Sigmoid colon (tissue), 7 donors: Measurements from ENCODE around the gene RBPMS2. TPM values are rescaled to one million over a fixed set of nuclear protein-coding genes. Genes with fewer than 3 reads are reported as not detected.
A peak's percentile ranks its signal among the peaks of the same experiment; 100 is the strongest.

Experiments used
- DNase-seq: peaks from one replicate; pipeline ENCODE4 v3.0.0-alpha.2; 2019
- H3K27ac ChIP-seq, 4 donors: fragments of 200-600 bp; sonication (generic); one replicate each; pipeline ENCODE4 v1.5.1; 2016 to 2019; ENCODE audit warnings: mild to moderate bottlenecking in 1 of 4
- H3K27me3 ChIP-seq, 3 donors: fragments of 200-600 bp; sonication (generic); one replicate each; pipeline ENCODE4 v1.5.1; 2019; ENCODE audit warnings: mild to moderate bottlenecking in 1 of 3
- H3K36me3 ChIP-seq, 4 donors: fragments of 200-600 bp; sonication (generic); one replicate each; pipeline ENCODE4 v1.5.1; 2016 to 2019
- H3K4me1 ChIP-seq, 4 donors: fragments of 200-600 bp; sonication (generic); one replicate each; pipeline ENCODE4 v1.5.1; 2017 to 2019
- H3K4me3 ChIP-seq, 4 donors: fragments of 200-600 bp; sonication (generic); one replicate each; pipeline ENCODE4 v1.5.1; 2017 to 2019; ENCODE audit warnings: mild to moderate bottlenecking in 2 of 4, moderate library complexity in 1 of 4
- H3K9me3 ChIP-seq, 4 donors: fragments of 200-600 bp in 3 of 4; sonication (generic) in 3 of 4; one replicate each; pipeline versions ENCODE4 v1.5.1 to v1.6.1; 2013 to 2019
- EP300 ChIP-seq, 4 donors: sonication (generic); formaldehyde crosslinking; IDR thresholded peaks; one replicate each; pipeline ENCODE4 v1.6.1; 2017; ENCODE audit warnings: antibody characterized with exemption in 4 of 4
- POLR2A ChIP-seq, 2 donors: fragments of 450-650 bp; IDR thresholded peaks; one replicate each; pipeline ENCODE4 v1.6.1; 2016; ENCODE audit warnings: antibody characterized with exemption in 2 of 2, mild to moderate bottlenecking in 2 of 2, moderate library complexity in 2 of 2
- POLR2AphosphoS5 ChIP-seq, 4 donors: sonication (generic); formaldehyde crosslinking; IDR thresholded peaks; one replicate each; pipeline ENCODE4 v1.6.1; 2017; ENCODE audit warnings: antibody characterized with exemption in 4 of 4
- WGBS, 2 donors: extraction: QIAGEN DNeasy Blood & Tissue Kit; methylation state at CpG; one replicate each; pipeline ENCODE4 v1.1.7; 2013; 5-methylcytosine and 5-hydroxymethylcytosine counted together
- intact Hi-C: fragments of 100-400 bp; cut with DNase I; formaldehyde crosslinking; loops from one replicate; pipeline ENCODE4 v1.15.1; 2023
- polyA plus RNA-seq, 3 donors: library from polyadenylated mRNA; stranded (reverse); fragments of 200-250 nt; gene quantifications; one replicate each; pipeline ENCODE4 v1.2.3, GENCODE V29; 2013
- total RNA-seq, 4 donors: library from RNA; depleted of rRNA; stranded (reverse); fragments of >200 nt; gene quantifications; one replicate each; pipeline ENCODE4 v1.1.0, GENCODE V29; 2016
- TF ChIP-seq, protein P1 (sequence below), 4 experiments: fragments of 450-650 bp in 3 of 4; fragments of 200-600 bp in 1 of 4; IDR thresholded peaks; one replicate each; pipeline ENCODE4 v1.5.1; 2016 to 2019; ENCODE audit warnings: antibody characterized with exemption in 4 of 4, mild to moderate bottlenecking in 3 of 4, moderate library complexity in 2 of 4
- donor health status: healthy with polysubstance abuse.
- donor health status: Bipolar disorder and iron deficiency.
- donor health status: healthy.

The RBPMS2 gene
- total and polyA plus RNA-seq, 7 donors = 0.69 to 58.2 (median 22.1) TPM

- Histone ChIP-seq H3K27ac (peak overlapping the region; percentile 70 to 84 (median 76)), H3K4me1 (peaks cover 0 to 80% (median 70%) of the 10 kb centered on the region in 4 donors), H3K36me3 (no peaks in the 10 kb centered on the region), H3K27me3 (no peaks in the 10 kb centered on the region), H3K9me3 (no peaks in the 10 kb centered on the region), H3K4me3 (no peak overlapping the region)
- 73 to 78% methylated on average over 11 of the region's 11 CpGs for WGBS, 2 donors
- intact Hi-C loops = no loop called here
- no peak for DNase-seq
- TF ChIP-seq, protein P1, sequence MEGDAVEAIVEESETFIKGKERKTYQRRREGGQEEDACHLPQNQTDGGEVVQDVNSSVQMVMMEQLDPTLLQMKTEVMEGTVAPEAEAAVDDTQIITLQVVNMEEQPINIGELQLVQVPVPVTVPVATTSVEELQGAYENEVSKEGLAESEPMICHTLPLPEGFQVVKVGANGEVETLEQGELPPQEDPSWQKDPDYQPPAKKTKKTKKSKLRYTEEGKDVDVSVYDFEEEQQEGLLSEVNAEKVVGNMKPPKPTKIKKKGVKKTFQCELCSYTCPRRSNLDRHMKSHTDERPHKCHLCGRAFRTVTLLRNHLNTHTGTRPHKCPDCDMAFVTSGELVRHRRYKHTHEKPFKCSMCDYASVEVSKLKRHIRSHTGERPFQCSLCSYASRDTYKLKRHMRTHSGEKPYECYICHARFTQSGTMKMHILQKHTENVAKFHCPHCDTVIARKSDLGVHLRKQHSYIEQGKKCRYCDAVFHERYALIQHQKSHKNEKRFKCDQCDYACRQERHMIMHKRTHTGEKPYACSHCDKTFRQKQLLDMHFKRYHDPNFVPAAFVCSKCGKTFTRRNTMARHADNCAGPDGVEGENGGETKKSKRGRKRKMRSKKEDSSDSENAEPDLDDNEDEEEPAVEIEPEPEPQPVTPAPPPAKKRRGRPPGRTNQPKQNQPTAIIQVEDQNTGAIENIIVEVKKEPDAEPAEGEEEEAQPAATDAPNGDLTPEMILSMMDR (IDR thresholded peaks at IDR 0.05) = no peak
- no peak for TF ChIP-seq POLR2A (IDR thresholded peaks at IDR 0.05)
- no peak for TF ChIP-seq POLR2AphosphoS5 (IDR thresholded peaks at IDR 0.05)
- no peak for TF ChIP-seq EP300 (IDR thresholded peaks at IDR 0.05)
Measured at GRCh38 chr15:64761156-64761555, 14.2 kb downstream of the RBPMS2 start.

- Histone ChIP-seq H3K4me1 (peaks cover 0 to 87% (median 79%) of the 10 kb centered on the region in 4 donors), H3K27ac (peak overlapping the region; percentile 70 to 84 (median 76)), H3K27me3 (no peaks in the 10 kb centered on the region), H3K4me3 (no peak overlapping the region), H3K36me3 (no peaks in the 10 kb centered on the region), H3K9me3 (no peaks in the 10 kb centered on the region)
- no peak for DNase-seq
- TF ChIP-seq POLR2A (IDR thresholded peaks at IDR 0.05) = no peak
- no peak for TF ChIP-seq POLR2AphosphoS5 (IDR thresholded peaks at IDR 0.05)
- TF ChIP-seq EP300 (IDR thresholded peaks at IDR 0.05) = no peak
- TF ChIP-seq, protein P1 (IDR thresholded peaks at IDR 0.05) = no peak
- WGBS, 2 donors = 86 to 87% methylated on average over 8 of the region's 8 CpGs
- intact Hi-C loops = no loop called here
Measured at GRCh38 chr15:64760056-64760455, 15.3 kb downstream of the RBPMS2 start.

DNA sequence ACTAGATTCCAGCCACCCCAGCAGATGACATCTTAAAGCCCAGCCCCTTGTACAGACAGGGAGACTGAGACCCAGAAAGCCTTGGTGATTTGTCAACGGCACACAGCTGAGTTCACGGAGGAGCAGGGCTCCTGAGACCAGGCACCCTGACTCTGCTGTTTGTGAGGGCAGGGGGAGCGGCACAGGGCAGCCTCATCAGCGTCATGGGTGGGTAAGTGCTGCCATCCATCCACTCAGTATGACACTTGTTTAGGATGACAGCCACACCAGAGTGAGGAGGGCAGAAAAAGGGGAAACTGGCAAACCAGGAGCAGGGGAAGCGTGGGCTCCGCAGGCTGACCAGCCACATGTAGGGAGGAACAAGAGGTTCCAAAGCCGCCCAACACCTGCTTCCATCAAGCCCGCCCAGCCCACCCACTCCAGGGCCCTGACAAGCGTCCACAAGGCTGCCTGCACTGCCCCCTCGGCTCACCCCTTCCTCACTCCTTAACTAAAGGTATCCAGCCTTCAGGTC, 19.9 kb downstream of the RBPMS2 start:
- 87 to 92% methylated on average over 10 of the region's 10 CpGs for WGBS, 2 donors
- Histone ChIP-seq H3K4me1 (peaks cover 0 to 90% (median 78%) of the 10 kb centered on the region in 4 donors), H3K27ac (peak overlapping the region; percentile 58 to 90 (median 78))

DNA sequence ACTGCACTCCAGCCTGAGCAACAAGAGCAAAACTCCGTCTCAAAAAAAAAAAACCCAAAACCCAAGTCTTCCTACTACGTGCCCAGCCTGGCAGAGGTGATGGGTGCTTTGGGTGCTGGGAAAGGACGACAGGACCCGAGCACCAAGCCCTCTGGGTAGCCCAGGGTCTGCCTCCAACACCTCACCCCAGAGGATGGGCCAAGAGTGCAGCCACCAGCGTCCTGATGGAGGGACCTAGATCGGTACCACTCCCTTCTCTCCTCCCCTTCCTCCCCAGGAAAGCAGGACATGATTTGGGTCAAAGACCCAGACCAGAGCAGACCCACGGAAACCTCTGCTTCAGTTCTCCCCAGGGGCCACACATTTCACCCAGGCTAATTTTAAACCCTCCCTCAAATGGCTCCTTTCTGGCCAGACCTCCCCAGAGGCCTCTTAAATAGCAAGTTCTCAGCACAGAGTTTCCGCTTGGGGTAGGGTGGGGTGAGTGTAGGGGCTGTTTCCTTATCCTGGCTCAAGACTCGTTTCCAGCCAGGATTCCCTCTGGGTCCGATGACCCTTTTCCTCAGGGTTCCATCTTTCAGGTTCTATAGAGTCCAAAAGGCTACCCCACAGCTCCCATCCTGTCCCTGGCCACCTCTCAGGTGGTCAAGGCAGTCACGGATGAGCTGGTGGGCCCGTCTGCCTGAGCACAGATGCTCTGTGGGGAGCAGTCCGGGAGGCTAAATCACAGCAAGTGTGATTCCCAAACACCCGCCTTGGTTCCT, 20.5 kb downstream of the RBPMS2 start:
- WGBS, 2 donors = 69 to 76% methylated on average over 14 of the region's 14 CpGs
- Histone ChIP-seq H3K27me3 (no peaks in the 10 kb centered on the region), H3K27ac (peak overlapping the region; percentile 58 to 90 (median 78)), H3K36me3 (peaks cover 0 to 4% (median 0%) of the 10 kb centered on the region in 4 donors), H3K4me1 (peaks cover 0 to 90% (median 78%) of the 10 kb centered on the region in 4 donors), H3K9me3 (no peaks in the 10 kb centered on the region), H3K4me3 (no peak overlapping the region)
- TF ChIP-seq EP300 (IDR thresholded peaks at IDR 0.05) (no peak), POLR2A (IDR thresholded peaks at IDR 0.05) (no peak), POLR2AphosphoS5 (IDR thresholded peaks at IDR 0.05) (no peak)
- TF ChIP-seq, protein P1 (IDR thresholded peaks at IDR 0.05) = no peak
- DNase-seq = no peak
- intact Hi-C loops = no loop called here

More for the DNA sequence above, 19.9 kb downstream of the RBPMS2 start:
- TF ChIP-seq POLR2AphosphoS5 (IDR thresholded peaks at IDR 0.05) (no peak), EP300 (IDR thresholded peaks at IDR 0.05) (no peak), POLR2A (IDR thresholded peaks at IDR 0.05) (no peak)
- H3K4me3 ChIP-seq = no peak overlapping the region
- intact Hi-C loops = no loop called here
- H3K36me3 ChIP-seq = peaks cover 0 to 4% (median 0%) of the 10 kb centered on the region in 4 donors
- H3K27me3 ChIP-seq = no peaks in the 10 kb centered on the region
- no peak for DNase-seq
- H3K9me3 ChIP-seq = no peaks in the 10 kb centered on the region

- no peak for DNase-seq
Measured at GRCh38 chr15:64753480-64754185, 21.8 kb downstream of the RBPMS2 start.

More at GRCh38 chr15:64753480-64754185, 21.8 kb downstream of the RBPMS2 start:
- H3K4me1 ChIP-seq = peaks cover 0 to 90% (median 80%) of the 10 kb centered on the region in 4 donors
- TF ChIP-seq POLR2A (IDR thresholded peaks at IDR 0.05) (no peak), POLR2AphosphoS5 (IDR thresholded peaks at IDR 0.05) (no peak), EP300 (IDR thresholded peaks at IDR 0.05) (no peak)
- TF ChIP-seq, protein P1 (IDR thresholded peaks at IDR 0.05) = no peak
- peaks cover 0 to 4% (median 0%) of the 10 kb centered on the region in 4 donors for H3K36me3 ChIP-seq
- H3K9me3 ChIP-seq = no peaks in the 10 kb centered on the region
- intact Hi-C loops = no loop called here
- peak overlapping the region; percentile 58 to 90 (median 78) for H3K27ac ChIP-seq
- no peak overlapping the region for H3K4me3 ChIP-seq
- H3K27me3 ChIP-seq = no peaks in the 10 kb centered on the region
- 81 to 82% methylated on average over 16 of the region's 16 CpGs for WGBS, 2 donors
